ENCODE results near the gene NDP.
"Not testable (repeated sequence)": the region's sequence is repeated elsewhere in the genome, so short reads cannot be mapped to it uniquely, and the experiment has no call there.

NDP gene

DNA sequence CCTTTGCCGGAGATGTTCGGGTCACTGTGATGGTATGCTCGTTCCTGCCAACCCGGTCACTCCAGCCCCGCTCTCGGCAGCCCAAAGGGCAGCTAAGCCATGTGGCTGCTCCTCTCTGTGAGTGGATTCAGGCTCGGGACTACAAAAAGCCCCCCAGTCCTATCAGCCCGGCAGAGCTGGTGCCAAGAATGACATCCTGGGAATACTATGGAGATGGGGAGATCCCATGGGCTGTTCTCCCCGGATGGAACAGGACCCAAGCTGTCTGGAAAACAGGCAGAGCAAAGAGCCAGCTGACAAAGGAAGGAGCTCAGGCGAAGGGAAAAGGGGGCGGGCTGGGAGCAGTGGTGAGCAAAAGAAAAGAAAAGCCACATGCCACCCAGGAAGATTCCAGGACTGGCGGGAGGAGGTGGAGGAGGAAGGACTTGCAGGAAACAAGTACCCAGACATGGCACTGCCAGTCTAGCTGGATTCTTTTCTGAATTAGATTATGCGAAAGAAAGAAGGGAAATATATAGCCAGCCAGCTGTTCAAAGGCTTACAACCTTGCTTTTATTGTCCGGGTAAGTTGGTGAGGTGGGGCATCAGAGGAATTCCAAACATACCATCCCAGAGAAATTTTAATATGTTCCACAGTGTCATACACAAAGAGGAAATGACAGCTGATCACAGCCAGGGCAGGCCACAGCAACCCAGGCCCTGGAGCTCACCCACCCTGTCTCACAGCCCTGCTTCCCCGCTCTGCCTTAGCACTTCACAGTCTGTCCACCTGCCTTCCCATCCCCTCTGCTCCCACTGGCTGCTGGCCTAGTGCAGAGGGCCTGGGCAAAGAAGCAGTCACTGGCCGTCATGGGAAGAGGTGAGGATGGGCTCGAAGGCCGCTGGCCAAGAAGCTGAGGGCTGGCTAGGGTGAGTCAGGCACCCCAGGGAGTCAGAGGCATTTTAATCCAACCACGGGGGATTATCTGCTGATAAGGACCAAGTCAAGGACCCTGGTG lies 3.4 kb downstream of the NDP start:
- no peak for DNase-seq

GRCh38 chrX:43968359-43968781 lies 4.8 kb downstream of the NDP start:
- no peak for DNase-seq

DNA sequence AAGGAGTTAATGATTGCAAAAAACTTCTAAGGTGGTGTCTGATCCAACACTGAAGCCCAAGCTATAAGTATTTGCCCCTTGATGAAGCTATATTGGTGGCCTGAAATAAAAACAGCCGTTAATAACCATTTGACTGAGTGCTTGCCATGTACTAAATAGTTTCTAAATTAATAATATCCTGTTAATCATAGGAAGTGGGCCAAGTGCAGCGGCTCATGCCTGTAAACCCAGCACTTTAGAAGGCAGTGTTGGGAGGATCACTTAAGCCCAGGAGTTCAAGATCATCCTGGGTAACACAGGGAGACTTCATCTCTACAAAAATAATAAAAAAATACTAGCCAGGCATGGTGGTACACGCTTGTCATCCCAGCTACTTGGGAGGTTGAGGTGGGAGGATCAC lies 8.3 kb downstream of the NDP start:
- no peak for DNase-seq

DNA sequence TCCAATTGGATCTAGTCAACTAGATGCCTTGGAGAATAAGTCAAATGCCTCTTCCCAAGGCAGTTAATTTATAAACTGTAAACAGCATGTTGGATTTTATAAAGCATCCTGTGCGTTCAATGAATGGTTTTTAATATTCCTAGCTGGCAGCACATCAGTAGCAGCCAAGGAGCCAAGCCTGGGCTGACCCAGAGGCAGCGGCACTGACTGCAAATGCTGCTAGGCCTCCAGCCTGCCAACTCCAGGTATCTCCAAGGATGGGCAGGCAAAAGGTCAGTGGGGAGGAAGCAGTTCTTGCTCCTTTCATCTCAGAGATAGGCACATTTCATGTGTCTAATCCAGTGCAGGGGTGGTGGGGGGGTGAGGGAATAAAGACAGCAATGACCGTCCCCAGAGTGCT lies 9.5 kb downstream of the NDP start:
- DNase-seq = no peak

DNA sequence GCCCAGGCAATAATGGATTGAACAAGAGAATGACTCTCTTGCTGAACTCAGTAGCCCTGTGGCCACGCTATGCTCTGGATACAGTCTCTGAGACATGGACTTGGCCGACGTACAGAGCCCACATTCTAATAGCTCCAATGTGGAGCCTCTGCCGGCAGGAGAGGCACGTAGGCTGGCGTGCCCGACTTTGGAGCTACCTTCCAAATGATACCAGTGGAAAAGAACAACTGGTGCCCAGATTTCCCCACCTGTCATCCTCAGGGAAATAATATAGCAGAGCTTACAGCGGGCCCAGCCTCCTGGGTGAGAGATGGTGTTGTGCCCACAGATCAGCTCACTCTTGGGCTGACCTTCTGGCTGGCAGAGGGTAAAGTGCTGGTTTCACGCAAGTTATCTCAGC lies 10.6 kb downstream of the NDP start:
- no peak for DNase-seq

DNA sequence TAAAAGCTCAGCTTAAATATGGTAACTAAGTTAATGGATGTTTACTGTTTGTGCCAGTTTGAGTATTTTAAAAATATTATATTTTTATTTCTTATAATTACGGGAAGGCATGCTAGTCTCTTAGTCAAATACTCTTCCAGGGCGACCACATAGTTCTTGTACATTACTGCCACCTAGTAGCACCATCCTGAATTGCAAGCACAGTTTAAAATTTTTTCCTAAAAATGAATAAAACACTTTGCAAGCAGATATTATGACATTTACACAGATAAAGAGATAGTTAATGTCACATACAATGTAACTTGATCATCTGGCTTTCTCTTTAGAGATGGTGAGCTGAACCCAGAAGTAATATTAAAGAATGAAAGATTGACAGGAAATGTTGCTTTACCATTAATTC lies 11.5 kb downstream of the NDP start:
- no peak for DNase-seq

- no peak for DNase-seq
These were observed 14.7 kb downstream of the NDP start for GRCh38 chrX:43958529-43958928.

DNA sequence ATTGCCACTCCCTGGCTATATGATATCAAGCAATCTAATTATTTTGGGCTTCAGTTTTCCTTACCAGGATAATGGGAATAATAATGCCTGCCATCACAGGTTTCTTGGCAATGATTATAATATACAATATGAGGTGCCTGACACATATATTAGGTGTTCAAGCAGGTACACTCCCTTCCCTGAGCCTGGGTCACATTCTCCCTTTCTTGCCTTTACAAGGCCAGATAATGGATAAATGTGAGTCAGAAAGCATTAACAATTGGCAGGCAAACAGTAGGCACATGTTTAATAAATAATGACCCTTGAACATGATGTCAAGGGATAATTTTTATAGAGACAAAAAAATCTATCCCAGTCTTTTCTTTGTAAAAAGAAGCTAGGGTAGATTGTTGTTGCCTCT lies 17.2 kb downstream of the NDP start:
- DNase-seq = no peak

- DNase-seq = no peak
These were observed 20.0 kb downstream of the NDP start for GRCh38 chrX:43953218-43953617.

DNA sequence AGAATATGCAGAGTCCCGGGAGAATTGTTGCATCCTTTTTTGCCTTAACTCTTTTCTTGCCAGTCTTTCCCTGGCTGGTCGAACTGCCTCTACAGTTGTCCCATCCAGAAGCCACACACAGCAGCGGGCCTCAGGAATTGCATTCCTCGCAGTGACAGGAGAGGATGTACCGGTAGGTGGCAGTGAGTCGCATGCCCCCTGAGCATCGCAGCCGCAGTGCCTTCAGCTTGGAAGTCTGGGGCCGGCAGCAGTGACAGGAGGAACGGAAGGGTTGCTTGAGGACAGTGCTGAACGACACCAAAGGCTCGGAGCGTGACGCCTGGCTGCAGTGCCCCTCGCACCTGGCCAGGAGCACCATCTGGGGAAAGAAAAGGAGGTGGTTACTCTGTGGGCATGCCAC lies 23.5 kb downstream of the NDP start:
- DNase-seq = peak; percentile 18

- DNase-seq = no peak
These were observed 32.2 kb downstream of the NDP start for GRCh38 chrX:43940816-43941474.

- no peak for DNase-seq
These were observed 33.8 kb downstream of the NDP start for GRCh38 chrX:43939187-43939926.

- not testable (repeated sequence) for DNase-seq
These were observed 51.2 kb downstream of the NDP start for GRCh38 chrX:43922032-43922431.

GRCh38 chrX:43910772-43911171 lies 62.4 kb downstream of the NDP start:
- DNase-seq = not testable (repeated sequence)

- DNase-seq = no peak
These were observed 63.2 kb downstream of the NDP start for GRCh38 chrX:43910012-43910411.

- DNase-seq = no peak
These were observed 64.0 kb downstream of the NDP start for GRCh38 chrX:43909141-43909540.

- DNase-seq = no peak
These were observed 73.0 kb downstream of the NDP start for GRCh38 chrX:43899878-43900815.
